ENCODE results near the gene MNX1. TPM values are rescaled to one million over a fixed set of nuclear protein-coding genes. Genes with fewer than 3 reads are reported as not detected.

MNX1 gene
- total RNA-seq, 1 donor, result not detected

GRCh38 chr7:157043745-157044144 is 33.3 kb upstream of the MNX1 start:
- TF ChIP-seq CTCF (IDR thresholded peaks at IDR 0.05; ENCODE audit: insufficient read depth, low read length), result no peak
- no peak overlapping the region for H3K4me3 ChIP-seq (ENCODE audit: low read depth, low read length)
- peak; percentile 72 for DNase-seq (ENCODE audit: low read depth)

- no peak for TF ChIP-seq CTCF (IDR thresholded peaks at IDR 0.05; ENCODE audit: insufficient read depth, low read length)
- H3K4me3 ChIP-seq (ENCODE audit: low read depth, low read length), result no peak overlapping the region
- DNase-seq (ENCODE audit: low read depth), result no peak
Observed at GRCh38 chr7:157041514-157042277, 31.2 kb upstream of the MNX1 start.

GRCh38 chr7:157041004-157041403 is 30.5 kb upstream of the MNX1 start:
- DNase-seq (ENCODE audit: low read depth), result no peak
- TF ChIP-seq CTCF (IDR thresholded peaks at IDR 0.05; ENCODE audit: insufficient read depth, low read length), result no peak
- no peak overlapping the region for H3K4me3 ChIP-seq (ENCODE audit: low read depth, low read length)

- no peak for TF ChIP-seq CTCF (IDR thresholded peaks at IDR 0.05; ENCODE audit: insufficient read depth, low read length)
- H3K4me3 ChIP-seq (ENCODE audit: low read depth, low read length), result no peak overlapping the region
- DNase-seq (ENCODE audit: low read depth), result no peak
Observed at GRCh38 chr7:157037635-157038034, 27.2 kb upstream of the MNX1 start.

- no peak for TF ChIP-seq CTCF (IDR thresholded peaks at IDR 0.05; ENCODE audit: insufficient read depth, low read length)
- no peak for DNase-seq (ENCODE audit: low read depth)
- no peak overlapping the region for H3K4me3 ChIP-seq (ENCODE audit: low read depth, low read length)
Observed at GRCh38 chr7:157037028-157037427, 26.6 kb upstream of the MNX1 start.

GRCh38 chr7:157035979-157036378 is 25.5 kb upstream of the MNX1 start:
- no peak for DNase-seq (ENCODE audit: low read depth)
- no peak overlapping the region for H3K4me3 ChIP-seq (ENCODE audit: low read depth, low read length)
- no peak for TF ChIP-seq CTCF (IDR thresholded peaks at IDR 0.05; ENCODE audit: insufficient read depth, low read length)

GRCh38 chr7:157035302-157035701 is 24.8 kb upstream of the MNX1 start:
- H3K4me3 ChIP-seq (ENCODE audit: low read depth, low read length), result no peak overlapping the region
- no peak for TF ChIP-seq CTCF (IDR thresholded peaks at IDR 0.05; ENCODE audit: insufficient read depth, low read length)
- no peak for DNase-seq (ENCODE audit: low read depth)

Measured in fibroblast of the aortic adventitia (primary cell).